NCI-H2081 treated with DMSO at 0.1 percent for 48 hours (cell line): ENCODE data around the gene ASB6.
"Not testable (repeated sequence)": the region's sequence is repeated elsewhere in the genome, so short reads cannot be mapped to it uniquely, and the experiment has no call there.

ENCODE experiments used
- DNase-seq: peaks from one replicate; lab custom pipeline; 2025; lab: John Stamatoyannopoulos, UW

ASB6 gene

GRCh38 chr9:129606161-129607026 lies 35.6 kb downstream of the ASB6 start:
- no peak for DNase-seq

GRCh38 chr9:129604766-129605163 lies 37.2 kb downstream of the ASB6 start:
- no peak for DNase-seq

DNA sequence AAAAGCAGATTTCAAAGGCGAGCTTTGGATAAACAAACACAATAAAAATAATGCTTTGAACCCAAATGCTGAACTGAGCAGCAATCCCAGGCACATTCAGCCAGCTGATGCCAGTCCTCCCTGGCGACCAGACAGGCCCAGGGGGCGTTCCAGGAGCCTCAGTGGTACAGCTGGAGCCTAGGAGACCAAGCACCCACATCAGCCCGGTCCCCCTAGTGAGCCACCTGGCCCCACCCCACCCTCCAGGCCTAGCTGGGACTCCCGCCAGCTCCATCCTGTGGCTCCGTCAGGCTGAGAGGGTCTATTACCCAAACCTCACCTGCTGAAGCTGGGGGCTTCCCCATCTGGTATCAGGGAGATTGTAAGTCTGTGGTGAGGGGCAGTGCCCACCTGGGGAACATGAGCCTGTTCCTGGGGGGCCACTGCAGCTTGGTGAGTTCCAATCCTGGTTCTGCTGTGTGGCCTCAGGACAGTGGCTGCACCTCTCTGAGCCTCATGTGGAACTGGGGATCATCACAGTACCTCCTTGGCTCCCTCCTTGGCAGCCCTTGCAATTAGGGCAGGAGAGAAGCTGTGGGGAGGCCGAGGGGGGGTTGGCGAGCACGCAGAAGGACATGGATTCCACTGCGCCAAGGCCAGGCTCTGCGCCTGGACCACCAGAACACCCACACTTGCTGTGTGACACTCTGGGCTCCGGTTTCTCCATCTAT lies 37.7 kb downstream of the ASB6 start:
- DNase-seq, result no peak

DNA sequence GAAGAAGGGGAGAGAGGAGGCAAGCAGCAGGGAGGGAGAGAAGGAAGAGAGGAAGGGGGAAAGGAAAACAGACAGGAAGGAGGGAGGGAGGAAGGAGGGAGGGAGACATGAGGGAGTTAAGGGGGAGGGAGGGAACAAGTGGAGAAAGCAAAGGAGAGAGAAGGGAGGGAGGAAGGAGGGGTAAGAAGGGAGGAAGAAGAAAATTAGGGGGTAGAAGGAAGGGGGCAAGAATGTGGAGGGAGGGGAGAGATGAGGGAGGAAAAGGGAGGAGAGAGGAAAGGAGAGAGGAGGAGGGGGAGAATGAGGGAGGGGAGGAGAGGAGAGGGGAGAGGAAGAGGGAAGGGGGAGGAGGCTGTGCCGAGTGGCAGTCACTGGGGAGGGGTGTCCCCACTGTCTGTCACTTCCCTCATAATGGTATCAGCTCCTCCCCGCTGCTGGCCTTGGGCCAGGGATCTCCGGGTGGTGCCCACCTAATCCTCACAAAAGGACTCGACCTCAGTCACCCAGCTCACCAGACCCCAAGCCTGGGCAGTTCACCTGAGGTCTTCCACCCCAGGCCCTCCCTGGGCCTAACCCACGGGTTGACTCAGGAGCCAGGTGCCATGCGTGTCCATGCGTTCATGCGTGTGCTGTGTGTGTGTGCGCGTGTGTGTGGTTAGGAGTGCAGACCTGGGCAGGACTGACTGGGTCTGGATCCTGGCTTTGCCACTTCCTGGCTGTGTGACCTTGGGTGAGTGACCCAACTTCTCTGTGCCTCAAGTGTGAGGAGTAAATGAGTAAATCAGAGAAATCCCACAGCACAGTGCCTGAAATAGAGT lies 39.1 kb downstream of the ASB6 start:
- DNase-seq, result no peak

DNA sequence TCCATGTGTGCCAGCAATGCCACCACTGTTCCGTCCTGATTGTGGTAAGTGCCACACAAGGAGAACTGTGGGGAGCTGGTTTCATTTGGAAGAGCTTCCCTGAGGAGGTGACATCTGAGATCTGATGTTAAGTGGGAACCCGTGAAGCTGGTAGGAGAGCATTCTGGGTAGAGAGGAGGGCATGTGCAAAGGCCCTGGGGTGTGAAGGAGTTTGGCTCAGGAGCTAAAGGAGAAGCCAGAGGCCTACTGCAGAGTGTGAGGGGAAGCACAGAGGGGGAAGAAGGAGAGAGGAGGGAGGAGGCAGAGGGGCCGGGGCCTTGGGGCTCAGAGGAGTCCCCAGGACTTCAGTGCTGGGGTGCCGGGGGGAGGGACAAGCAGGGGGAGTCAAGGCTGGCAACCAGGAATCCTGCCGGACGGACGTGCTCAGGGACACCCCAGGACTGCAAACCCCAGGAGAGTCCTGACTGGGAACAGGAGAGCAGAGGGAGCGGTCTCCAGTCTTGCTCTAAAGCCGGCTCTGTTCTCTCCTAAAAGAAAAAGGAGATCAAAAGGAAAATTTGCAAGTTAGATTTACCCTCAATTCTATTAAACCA lies 40.8 kb downstream of the ASB6 start:
- DNase-seq, result no peak

DNA sequence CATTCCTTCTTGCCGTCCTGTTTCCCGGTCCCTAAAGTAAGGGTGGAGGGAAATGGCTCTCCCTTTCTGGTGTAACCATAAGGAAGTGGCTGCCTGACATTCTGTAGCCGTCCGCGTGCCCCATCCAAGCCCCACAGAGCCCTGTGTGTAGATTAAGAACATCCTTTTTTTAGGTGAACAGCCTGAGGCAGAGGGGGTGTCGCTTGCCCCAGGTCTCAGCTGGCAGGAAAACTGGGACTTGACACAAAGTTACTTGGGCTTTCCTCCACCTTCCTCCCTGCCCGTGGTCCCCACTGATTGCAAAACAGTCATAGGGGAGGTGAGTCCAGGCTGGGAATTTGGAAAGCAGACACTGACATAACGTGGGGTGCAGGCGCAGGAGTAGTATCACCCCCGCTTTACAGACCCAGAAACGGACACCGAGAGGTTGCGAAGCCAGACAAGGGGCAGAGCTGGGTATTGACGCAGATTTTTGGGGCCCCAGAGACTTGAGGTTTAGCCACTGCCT lies 43.8 kb downstream of the ASB6 start:
- DNase-seq, result no peak

GRCh38 chr9:129597355-129598088 lies 44.4 kb downstream of the ASB6 start:
- DNase-seq, result no peak

GRCh38 chr9:129596541-129597331 lies 45.2 kb downstream of the ASB6 start:
- DNase-seq, result no peak

GRCh38 chr9:129595903-129596540 lies 45.9 kb downstream of the ASB6 start:
- no peak for DNase-seq

DNA sequence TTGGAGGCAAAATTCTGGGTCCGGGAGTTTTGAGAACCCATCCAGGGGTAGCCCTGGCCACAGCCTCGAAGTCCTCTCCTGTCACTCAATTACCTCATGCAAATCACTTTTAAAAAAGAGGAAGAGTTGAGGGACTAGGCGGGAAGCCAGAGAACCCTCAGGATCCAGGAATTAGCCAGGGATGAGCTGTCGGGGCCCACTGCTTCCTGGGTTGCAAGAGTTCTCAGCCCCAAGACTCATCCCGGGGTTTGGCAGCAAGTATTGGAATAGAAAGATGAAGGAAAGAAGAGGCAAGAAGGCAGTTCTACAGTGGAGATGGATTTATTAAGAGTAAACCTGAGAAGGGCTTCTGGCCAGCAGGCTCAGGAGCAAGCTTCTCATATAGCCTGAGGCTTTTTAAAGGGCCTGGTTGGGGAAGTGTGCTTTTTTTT lies 46.6 kb downstream of the ASB6 start:
- no peak for DNase-seq

- no peak for DNase-seq
These were observed 47.3 kb downstream of the ASB6 start for GRCh38 chr9:129594632-129595031.

GRCh38 chr9:129592790-129593189 lies 49.2 kb downstream of the ASB6 start:
- not testable (repeated sequence) for DNase-seq

DNA sequence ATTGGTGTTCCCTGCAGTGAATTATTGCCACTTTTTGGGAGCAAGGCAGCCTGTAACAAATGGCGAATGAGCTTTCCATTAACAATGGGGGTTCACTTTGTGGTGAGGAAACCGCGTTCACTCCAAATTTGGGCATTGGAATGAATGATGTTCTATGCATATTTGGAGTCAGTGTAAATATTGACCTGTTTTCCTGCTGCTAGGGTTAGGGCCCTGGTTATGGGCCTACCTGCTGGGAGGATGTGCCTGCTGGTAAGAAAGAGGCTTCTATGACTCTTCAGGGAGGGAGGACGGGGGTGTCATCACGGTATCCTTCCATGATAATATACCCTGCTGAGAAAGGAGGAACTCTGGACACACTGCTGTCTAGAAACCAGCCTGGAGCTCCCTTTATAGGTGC lies 50.0 kb downstream of the ASB6 start:
- no peak for DNase-seq

DNA sequence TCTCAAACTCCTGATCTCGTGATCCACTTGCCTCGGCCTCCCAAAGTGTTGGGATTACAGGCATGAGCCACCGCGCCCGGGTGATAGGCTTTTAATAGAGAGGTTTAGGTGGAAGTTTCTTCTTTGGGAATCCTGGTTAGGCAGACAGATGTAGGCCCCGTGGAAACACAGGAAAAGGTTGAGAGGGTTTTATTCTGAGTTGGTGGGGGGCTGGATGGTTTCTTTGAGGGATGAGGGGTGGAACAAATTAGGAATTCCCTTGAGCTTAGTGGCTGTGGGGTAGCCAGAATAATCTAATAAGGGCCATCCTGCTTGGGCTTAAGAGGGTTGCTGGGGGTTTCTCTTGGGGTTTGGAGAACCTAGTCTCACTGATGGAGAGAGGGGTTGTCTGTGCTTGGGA lies 51.5 kb downstream of the ASB6 start:
- no peak for DNase-seq

GRCh38 chr9:129587487-129588262 lies 54.3 kb downstream of the ASB6 start:
- DNase-seq, result no peak

DNA sequence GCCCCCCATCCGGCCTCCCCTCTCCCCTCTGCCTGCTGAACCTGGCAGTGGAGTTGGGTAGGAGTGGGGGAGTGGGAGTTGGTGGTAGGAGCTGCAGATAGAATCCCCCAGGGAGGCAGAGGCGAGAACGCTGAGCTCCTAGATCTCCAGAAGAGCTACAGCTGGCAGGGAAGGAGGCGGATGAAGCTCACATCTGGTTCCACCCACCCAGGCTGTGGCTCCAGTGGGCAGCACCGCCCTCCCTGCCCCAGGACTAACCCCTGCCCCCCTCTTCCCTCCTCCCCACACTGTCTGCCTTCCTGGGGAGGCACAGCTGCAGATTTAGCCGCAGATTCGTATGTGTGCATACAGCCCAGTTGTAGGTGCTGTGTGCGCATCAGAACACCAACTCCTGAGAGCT lies 55.3 kb downstream of the ASB6 start:
- DNase-seq, result no peak

DNA sequence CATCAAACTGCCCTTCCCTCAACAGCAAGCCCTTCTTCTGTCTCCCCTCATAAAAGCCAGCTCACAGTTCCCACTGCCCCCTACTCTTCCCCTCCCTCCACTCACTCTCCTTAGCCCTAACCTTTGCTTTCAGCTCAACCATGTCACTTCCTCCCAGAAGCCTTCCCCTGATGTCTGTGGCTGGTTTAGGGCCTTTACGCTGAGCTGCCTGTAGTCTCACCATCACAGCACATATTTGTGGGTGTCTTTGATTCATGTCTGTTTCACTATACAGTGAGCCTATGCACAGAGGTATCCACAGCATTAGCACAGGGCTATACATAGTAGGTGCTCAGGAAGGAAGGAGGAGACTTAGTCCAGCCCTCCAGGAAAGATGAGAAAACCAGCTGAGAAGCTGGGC lies 55.7 kb downstream of the ASB6 start:
- no peak for DNase-seq

DNA sequence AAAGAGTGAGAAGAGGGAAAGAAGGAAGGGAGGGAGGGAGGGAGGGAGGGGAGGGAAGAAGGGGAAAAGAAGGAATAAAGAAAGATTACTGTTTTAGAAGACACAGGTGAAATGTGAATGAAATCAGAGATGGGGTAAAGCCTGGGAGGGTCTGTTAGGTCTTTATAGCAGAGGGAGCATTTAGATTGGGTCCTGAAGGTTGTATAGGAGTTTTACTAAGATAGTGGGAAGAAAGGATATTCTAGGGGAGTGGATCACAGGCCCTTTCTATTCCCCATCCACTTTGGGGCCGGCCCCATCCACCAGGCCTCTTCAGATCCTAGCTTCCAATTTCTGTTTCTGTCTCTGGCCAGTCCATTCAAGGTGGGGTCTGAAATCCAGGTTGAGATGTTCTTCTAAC lies 56.6 kb downstream of the ASB6 start:
- DNase-seq, result no peak
